HG03066 (cell line): ENCODE data around the gene JPT1.
A peak's percentile ranks its signal among the peaks of the same experiment; 100 is the strongest.
"Not testable (repeated sequence)": the region's sequence is repeated elsewhere in the genome, so short reads cannot be mapped to it uniquely, and the experiment has no call there.

Experiments
- ATAC-seq: cut with Tn5 transposase; IDR thresholded peaks from one replicate; pipeline ENCODE4 v1.9.1; 2021; ENCODE audit warnings: low read depth; ENCODE audit not compliant: unreplicated experiment

The JPT1 gene

GRCh38 chr17:75131278-75132017 lies 22.9 kb downstream of the JPT1 start, which contains the start of gene NT5C:
Gene NT5C, minus strand, starts transcription at chr17:75131742. Its CDS starts 35 bp downstream, at chr17:75131707.
- peak; percentile 87 for ATAC-seq

- ATAC-seq = no peak
Measured at GRCh38 chr17:75130632-75131277, 23.6 kb downstream of the JPT1 start.

GRCh38 chr17:75130059-75130631 lies 24.2 kb downstream of the JPT1 start:
- ATAC-seq = no peak

- ATAC-seq = no peak
Measured at GRCh38 chr17:75129576-75129975, 24.7 kb downstream of the JPT1 start.

- no peak for ATAC-seq
Measured at GRCh38 chr17:75128694-75129505, 25.4 kb downstream of the JPT1 start.

GRCh38 chr17:75127936-75128335 lies 26.4 kb downstream of the JPT1 start:
- ATAC-seq = not testable (repeated sequence)

- ATAC-seq = no peak
Measured at GRCh38 chr17:75126954-75127353, 27.4 kb downstream of the JPT1 start.

- ATAC-seq = no peak
Measured at GRCh38 chr17:75125984-75126383, 28.3 kb downstream of the JPT1 start.

GRCh38 chr17:75124819-75125162 lies 29.5 kb downstream of the JPT1 start:
- no peak for ATAC-seq

GRCh38 chr17:75124041-75124818 lies 30.1 kb downstream of the JPT1 start:
- no peak for ATAC-seq

- ATAC-seq = no peak
Measured at GRCh38 chr17:75118307-75118706, 36.0 kb downstream of the JPT1 start.

GRCh38 chr17:75116737-75117136 lies 37.6 kb downstream of the JPT1 start:
- ATAC-seq = no peak

GRCh38 chr17:75115555-75115954 lies 38.8 kb downstream of the JPT1 start:
- ATAC-seq = no peak

GRCh38 chr17:75114552-75115314 lies 39.6 kb downstream of the JPT1 start:
- no peak for ATAC-seq

- peak; percentile 52 for ATAC-seq
Measured at GRCh38 chr17:75113798-75114551, 40.3 kb downstream of the JPT1 start.

- ATAC-seq = no peak
Measured at GRCh38 chr17:75111777-75112335, 42.5 kb downstream of the JPT1 start.

GRCh38 chr17:75110234-75110937 lies 43.9 kb downstream of the JPT1 start:
- no peak for ATAC-seq
